Erythroblast (primary cell): ENCODE results near the gene TMEM217.

Experiments used
- GATA1 ChIP-seq: IDR thresholded peaks from 2 replicates; pipeline ENCODE4 v1.6.1; 2011; ENCODE audit warnings: low read depth, mild to moderate bottlenecking, control low read depth, low read length, moderate library complexity
- POLR2A ChIP-seq: IDR thresholded peaks from 2 replicates; pipeline ENCODE4 v1.6.1; 2011; ENCODE audit warnings: mild to moderate bottlenecking, low read length

- no peak for TF ChIP-seq POLR2A
- TF ChIP-seq GATA1, result no peak
These were observed 15.1 kb upstream of the TMEM217 start for GRCh38 chr6:37272834-37273566.
